Hematopoietic multipotent progenitor cell treated with erythropoietin and hydrocortisone succinate and interleukin-3 and kit ligand, for 17 days (in vitro differentiated cells): ENCODE data around the gene VIPR2.
"Not testable (repeated sequence)": the region's sequence is repeated elsewhere in the genome, so short reads cannot be mapped to it uniquely, and the experiment has no call there.

Experiments
- DNase-seq: peaks from one replicate; pipeline ENCODE4 v3.0.0-alpha.2; 2015; ENCODE audit warnings: low spot score

The VIPR2 gene

DNA sequence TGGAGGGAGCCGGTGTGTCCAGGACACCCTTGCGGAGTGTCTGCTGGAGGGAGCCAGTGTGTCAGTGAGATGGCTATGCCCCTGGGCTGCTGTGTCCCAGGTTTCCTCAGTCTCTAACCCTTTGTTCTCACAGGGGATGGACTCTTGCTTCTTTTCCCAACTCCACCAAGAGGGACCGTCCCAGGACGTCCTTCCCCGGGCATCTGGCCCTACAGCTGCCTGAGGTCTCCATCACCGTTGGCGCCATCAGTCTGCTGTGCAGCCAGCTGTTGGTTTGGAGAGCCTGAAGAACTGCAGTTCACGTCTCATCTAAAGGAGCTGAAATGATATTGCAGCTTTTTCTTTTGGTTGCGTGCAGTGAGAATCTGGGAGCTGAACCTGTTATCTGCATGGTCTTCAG is 136.2 kb downstream of the VIPR2 start:
- no peak for DNase-seq

DNA sequence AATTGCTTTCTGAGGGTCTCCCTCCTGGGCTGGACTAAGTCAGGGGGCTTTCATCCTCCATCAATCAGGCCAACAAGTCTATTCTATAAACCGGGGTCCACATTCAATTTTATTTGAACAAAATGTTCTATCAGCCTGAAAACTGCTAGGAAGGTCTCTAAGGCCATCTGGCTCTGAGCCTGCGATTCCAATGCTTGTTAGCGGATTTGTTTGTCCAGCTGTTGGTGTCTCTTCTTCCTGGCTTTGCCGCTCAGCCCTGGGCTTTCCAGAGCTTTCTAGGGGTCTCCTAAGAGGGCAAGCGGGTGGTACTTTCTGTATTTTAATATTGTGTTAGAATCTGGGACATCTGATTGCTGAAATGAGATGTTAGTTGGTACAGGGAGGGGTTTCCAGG is 136.7 kb downstream of the VIPR2 start:
- no peak for DNase-seq

DNA sequence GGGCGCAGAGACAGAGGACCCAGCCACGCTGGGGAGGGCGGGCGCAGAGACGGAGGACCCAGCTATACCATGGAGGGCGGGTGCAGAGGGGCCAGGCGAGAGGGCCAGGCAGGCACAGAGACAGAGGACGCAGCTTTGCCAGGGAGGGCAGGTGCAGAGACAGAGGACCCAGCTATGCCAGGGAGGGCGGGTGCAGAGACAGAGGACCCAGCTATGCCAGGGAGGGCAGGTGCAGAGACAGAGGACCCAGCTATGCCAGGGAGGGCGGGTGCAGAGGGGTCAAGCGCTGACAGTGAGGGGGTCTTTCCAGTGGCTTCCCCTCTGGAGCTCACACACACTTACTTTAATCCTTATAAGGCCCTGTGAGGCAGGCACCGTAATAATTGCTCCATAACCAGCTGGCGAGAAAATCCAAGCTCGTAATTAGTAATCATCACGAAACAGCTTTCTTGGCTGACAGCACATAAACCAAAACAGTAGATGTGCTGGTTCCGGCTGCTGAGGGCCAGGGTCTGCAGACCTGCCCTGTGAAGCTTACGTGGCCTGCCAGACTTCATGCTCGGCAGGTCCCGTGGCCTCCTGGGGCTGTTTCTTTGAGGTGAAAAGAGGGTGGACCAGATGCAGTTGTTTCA is 137.2 kb downstream of the VIPR2 start:
- no peak for DNase-seq

DNA sequence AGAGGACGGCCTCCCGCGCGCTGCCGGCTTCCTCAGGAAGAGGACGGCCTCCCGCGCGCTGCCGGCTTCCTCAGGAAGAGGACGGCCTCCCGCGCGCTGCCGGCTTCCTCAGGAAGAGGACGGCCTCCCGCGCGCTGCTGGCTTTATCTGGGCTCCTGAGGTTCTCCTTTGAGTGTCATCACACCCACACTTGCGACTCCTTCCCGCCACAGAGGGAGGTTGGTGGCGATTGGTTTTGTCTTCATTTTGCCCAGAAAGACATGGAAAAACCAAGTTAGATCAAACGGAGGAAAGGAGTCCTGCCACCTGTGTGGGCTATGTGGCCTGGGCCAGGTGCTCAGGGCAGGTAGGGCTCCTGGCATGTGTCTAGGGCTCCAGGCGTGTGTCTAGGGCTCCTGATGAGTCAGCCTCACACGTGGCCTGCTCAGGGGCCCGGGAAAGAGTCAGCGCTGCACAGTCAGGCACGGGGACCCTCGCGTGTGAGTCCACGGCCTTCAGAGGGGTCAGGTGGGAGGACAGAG is 138.0 kb downstream of the VIPR2 start:
- DNase-seq, result no peak

DNA sequence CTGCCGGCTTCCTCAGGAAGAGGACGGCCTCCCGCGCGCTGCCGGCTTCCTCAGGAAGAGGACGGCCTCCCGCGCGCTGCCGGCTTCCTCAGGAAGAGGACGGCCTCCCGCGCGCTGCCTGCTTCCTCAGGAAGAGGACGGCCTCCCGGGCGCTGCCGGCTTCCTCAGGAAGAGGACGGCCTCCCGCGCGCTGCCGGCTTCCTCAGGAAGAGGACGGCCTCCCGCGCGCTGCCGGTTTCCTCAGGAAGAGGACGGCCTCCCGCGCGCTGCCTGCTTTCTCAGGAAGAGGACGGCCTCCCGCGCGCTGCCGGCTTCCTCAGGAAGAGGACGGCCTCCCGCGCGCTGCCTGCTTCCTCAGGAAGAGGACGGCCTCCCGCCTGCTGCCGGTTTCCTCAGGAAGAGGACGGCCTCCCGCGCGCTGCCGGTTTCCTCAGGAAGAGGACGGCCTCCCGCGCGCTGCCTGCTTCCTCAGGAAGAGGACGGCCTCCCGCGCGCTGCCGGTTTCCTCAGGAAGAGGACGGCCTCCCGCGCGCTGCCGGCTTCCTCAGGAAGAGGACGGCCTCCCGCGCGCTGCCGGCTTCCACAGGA is 138.6 kb downstream of the VIPR2 start:
- DNase-seq, result not testable (repeated sequence)

DNA sequence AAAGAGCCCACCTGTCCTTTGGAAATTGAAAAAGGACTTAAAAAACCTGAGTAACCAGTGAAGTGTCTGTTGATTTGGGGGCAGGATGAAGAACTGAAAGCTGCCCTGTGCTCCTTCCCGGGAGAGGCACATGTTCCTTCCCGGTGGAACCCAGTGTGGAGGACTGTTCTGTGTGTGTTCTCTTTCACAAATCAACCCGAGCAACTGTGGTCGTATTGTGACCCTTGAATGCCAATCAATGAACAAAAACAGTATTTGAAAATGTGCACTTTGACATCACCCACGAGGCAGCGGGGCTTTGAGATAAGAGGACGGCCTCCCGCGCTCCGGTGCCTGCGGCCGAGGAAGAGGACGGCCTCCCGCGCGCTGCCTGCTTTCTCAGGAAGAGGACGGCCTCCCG is 139.0 kb downstream of the VIPR2 start:
- DNase-seq, result no peak

DNA sequence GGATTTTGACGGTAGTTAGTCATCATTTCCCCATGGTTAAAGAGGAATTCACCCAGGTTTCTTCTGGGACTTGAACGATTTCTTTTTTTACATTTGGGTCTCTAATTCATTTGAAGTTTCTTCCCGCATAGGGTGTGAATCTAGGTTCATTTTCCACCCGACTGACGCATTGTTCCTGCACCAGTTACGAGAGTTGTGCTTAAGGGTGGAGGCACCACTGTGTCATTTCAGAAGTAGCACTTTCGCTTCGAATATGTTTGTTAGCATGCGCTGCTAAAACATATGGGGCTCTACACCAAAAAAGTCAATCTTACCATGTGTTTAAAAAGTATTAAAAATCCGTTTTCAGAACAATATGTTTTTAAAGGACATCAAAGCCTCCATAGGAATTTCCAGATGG is 140.3 kb downstream of the VIPR2 start:
- DNase-seq, result no peak

DNA sequence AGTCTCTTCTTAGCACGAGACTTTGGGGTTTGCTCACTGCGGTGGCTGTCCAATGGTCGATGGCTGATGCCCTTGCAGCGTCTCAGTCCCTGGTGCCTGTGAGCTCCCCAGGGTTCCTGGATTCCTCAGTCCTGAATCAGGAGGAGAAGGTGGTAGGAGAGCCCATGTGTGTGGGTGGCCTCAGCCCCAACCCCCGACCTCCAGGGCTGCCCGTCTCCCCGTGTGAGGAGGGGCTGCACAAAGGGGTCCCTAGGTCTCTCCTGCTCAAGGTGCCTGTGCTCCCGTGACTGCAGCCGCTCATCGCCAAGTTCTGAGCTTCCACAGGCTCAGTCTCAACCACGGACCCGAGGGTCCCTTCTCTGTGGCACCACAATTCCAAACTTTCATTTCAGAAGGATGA is 142.9 kb downstream of the VIPR2 start:
- DNase-seq, result no peak

DNA sequence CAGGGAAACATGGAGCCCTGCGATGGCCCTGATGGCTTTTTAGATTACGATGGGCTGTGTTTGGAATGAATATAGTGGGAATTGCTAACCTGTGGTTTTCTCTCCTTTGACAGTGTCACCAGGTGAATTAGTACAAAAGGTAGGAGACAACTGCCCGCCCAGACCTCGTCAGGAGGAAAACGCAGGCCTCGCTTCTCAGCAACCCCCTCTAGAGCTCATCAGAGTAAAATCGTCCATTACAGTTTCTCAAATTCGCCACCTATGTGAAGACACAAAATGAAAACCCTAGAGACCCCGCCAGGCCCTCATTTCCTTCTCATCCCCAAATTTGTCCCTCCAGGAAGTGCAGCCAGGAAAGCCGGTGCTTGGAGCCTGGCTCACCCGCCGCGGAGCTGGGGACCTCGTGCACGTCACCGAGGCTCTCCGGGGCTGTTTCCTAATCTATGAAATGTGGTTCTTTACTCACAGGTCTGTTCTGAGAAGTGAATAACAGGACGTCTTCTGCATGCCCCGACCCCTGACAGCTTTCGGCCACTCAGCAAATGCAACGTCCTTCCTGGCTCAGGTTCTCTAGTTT is 143.7 kb downstream of the VIPR2 start:
- DNase-seq, result no peak

DNA sequence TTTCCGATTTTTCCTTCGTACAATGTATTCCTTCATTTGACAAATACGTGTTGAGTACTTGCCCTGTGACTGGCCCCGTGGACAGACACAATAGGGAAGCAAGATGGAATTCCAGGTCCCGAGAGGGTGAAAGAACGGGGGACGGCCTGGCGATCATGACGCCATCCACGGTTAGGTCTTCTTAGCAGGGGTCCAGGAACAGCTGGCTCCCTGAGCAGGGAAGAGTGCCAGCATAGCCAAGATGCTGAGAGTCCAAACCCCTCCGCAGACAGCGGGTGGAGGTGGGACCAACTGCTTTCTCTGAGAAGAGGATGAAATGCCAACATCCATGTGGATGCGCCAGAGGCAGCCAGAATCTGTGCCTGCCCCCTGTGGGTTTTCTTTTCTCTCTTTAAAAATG is 144.6 kb downstream of the VIPR2 start:
- no peak for DNase-seq

DNA sequence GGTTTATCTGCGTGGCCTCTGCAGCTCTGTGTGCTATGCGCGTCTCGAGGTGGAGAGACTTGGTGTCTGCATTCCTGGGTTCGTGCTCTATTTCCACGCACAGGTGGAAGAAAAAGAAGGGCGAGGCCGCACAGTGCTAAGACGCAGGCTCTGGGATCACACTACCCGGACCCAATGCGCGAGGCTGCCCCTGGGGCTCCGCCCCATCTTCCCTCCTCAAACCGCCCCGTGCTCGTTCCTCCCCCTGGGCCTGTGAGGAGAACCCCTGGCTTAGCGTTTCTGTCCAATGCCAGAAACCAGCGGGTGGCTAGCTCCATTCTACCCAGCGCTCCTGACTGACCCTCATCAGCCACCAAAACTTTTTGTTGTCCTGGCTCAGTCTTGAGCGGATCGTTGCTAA is 145.2 kb downstream of the VIPR2 start:
- DNase-seq, result no peak

DNA sequence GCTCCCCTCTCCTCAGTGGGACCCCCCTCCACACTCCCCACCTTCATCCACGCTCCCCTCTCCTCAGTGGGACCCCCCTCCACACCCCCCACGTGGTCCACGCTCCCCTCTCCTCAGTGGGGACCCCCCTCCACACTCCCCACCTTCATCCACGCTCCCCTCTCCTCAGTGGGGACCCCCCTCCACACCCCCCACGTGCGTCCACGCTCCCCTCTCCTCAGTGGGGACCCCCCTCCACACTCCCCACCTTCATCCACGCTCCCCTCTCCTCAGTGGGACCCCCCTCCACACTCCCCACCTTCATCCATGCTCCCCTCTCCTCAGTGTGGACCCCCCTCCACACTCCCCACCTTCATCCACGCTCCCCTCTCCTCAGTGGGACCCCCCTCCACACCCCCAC is 146.4 kb downstream of the VIPR2 start:
- not testable (repeated sequence) for DNase-seq

DNA sequence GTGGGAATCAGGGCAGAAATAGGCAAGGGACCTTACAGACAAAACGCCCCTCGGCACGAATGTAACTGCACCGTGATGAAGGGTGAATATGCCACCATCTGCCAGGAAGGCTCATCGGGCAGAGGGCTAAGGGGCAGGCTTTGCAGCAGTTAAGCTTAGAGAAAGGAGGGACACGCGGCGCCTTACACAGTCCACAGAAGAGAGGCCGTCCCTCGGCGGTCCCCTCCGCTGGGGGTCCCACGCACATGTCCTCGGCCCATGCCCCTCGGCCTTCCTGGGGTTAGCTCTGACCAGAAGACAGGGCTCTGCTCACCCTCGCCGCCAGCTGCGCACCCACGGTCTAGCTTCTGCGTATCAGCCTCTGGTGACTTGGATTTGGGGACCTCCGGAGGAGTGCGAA is 147.2 kb downstream of the VIPR2 start:
- DNase-seq, result no peak

DNA sequence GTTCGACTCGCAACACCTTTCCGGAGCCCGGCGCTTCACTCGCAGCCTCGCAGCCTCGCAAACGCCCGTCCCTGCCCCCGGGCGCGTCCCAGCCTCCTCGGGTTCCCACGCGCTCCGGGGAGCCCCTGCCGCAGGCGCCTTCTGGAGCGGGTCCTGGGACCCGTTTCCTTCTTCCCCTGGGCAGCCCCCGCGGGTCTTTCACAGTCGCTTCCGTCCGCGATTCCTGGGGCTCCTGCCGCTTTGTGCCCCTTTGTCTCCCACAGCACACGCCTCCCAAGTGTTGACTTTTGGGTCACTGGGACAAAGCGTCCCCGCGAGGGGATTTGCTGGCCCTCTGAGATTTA is 147.6 kb downstream of the VIPR2 start:
- no peak for DNase-seq

DNA sequence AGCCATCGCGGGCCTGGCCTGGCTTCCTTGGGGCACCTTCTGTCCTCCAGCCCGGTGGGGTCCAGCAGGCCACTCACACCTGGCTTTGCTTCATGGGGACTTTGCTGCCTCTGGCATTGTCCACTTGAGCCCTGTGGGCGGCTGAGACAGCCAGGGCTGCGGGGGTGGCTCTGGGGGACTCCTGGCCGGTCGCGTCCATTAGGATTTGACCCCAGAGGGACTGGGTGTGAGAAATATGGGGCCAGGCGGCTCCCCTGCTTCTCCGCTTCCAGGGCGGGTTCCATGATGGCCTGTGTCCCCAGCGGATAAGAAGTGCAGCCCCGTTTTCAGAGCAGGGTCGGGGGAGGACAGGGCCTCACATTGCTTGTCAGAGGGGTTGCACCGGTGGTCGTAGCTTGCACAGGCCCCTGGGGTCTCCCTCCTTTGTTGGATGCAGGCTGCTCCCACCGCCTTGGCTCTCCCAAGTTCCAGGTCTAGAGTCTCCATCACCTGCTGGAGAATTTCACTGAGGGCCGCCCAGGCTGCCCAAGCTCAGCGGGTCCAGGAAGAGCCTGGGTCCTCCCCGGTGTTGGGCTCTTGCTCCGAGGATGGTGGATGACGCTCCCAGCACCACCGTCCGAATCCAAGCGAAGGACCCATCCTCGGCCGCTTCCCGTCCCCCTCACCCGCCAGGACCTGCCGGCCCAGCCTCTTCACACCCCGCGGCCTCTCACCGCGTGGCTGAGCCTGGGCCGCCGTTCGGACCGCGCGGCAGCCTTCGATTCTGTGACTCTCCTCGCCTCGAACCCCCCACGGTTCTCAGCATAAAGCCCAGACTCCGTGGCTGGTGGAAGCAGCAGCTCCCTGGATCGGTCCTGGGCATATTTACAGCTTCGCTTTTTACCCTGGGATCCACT is 148.2 kb downstream of the VIPR2 start:
- no peak for DNase-seq

DNA sequence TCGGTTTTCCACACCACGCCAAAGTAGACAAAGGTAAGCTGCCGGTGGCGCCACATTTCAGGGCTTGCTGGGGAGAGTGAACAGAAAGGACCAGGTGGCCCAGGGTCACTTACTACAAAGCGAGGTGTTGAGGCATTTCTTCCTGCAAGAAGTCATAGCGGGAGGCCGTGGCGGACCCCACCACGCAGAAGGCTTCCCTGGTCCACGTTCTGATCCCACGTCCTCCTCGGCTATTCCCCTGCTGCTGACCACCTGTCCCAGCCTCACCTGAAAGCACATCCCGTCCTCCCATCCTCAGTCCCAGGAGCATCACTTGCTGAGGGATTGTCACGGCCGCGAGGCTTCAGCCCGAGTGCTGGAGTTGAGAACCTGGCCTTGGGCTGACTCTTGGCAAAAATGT is 149.2 kb downstream of the VIPR2 start:
- no peak for DNase-seq

DNA sequence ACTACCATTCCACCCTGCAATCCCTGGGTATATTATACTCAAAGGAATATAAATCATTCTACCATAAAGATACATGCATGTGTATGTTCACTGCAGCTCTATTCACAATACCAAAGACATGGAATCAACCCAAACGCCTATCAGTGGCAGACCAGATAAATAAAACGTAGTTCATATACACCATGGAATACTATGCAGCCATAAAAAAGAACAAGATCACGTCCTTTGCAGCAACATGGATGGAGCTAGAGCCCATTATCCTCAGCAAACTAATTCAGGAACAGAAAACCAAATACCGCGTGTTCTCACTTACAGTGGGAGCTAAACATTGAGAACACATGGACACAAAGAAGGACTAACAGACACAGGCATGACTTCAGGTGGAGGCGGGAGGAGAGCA is 150.0 kb downstream of the VIPR2 start:
- no peak for DNase-seq

DNA sequence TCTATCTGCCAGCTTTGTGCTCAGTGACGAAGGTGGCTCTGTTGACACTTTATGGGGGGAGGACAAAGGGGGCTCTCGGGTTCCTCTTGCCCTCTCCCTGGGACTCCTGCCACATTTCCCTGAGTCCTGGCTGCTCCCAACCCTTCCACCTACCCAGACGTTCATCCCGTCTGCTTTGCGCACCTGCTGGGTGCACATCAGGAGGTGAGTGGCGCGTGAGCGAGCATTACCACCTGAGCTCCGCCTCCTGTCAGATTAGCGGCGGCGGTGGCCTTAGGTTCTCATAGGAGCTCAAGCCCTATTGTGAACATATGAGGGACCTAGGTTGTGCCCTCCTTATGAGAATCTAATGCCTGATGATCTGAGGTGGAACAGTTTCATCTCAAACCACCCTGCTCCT is 151.1 kb downstream of the VIPR2 start:
- DNase-seq, result no peak

DNA sequence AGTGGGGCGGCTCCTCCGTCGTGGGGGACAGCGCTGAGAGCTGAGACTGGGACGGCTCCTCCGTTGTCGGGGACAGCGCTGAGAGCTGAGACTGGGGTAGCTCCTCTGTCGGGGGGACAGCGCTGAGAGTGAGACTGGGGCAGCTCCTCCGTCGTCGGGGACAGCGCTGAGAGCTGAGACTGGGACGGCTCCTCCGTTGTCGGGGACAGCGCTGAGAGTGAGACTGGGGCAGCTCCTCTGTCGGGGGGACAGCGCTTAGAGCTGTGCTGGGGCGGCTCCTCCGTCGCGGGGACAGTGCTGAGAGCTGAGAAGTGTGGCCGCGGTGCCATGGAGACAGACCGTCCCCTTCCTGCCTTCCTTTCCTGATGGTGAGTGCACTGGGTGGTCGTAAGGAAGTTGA is 151.9 kb downstream of the VIPR2 start:
- DNase-seq, result no peak

DNA sequence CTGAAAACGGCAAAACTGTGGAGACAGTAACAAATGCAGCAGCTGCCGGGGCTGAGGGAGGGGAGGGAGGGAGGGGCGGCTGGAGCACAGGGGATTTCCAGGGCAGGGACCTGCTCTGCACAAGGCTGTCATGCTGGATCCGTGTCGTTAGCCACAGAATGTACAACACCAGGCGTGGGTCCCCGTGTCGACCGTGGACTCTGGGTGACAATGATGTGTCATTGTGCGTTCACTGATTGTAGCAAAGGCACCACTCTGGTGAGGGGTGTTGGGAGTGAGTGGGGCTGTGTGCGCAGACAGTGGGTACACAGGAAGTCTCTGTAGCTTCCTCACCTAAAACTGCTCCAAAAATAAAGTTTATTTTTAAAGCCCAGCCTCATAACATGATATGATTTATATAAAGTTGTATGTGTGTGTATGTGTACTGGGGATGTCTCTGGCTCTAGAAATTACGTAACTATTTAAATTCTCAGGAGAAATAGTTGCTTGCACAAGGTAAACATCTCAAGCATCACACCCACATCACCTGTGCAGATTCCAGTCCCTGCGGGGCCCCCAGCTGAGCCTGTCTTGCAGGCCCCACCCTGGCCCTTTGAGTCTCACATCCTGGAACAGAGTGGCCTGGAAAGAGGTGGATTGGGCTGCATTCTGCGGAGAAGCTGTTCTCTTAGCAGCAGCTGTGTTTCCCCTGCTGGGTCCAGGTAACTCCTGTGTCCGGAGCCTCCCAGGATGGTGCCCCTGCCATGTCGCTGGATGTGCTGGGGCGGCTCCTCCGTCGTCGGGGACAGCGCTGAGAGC is 152.6 kb downstream of the VIPR2 start:
- no peak for DNase-seq

DNA sequence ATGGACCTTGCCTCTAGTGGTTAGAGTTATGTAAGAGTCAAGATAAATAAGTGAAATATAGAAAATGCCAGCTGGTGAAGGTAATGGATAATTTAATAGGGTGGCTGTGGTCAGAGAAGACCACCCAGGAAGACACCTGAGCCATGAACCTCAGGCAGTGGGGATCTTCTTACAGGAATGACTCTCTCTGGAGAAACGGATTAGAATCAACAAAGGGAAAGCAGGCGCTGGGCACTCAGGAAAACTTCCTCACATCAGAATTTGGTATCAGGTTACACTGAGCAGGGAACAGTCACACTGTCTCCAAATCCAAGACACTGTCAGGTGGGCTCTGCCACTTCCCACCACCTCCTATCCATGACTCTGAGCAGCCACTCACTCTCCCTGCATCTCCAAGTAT is 155.7 kb downstream of the VIPR2 start:
- no peak for DNase-seq

DNA sequence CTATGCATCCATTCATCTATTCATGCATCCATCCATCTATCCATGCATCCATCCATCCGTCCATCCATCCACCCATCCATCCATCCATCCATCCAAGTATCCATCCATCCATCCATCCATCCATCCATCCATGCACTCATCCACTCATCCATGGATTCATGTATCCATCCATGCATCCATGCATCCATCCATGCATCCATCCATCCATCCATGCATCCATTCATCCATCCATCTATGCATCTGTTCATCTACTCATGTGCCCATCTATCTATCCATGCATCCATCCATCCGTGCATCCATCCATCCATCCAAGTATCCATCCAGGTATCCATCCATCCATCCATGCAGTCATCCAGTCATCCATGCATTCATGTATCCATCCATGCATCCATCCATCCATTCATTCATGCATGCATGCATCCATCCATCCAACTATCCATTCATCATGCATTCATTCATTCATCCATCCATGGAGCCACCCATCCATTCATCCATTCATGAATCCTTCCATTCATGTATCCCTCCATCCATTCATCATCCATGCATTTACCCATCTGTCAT is 156.3 kb downstream of the VIPR2 start:
- DNase-seq, result no peak
